Measurements from ENCODE around the gene CDKN1B.

Gene CDKN1B

DNA sequence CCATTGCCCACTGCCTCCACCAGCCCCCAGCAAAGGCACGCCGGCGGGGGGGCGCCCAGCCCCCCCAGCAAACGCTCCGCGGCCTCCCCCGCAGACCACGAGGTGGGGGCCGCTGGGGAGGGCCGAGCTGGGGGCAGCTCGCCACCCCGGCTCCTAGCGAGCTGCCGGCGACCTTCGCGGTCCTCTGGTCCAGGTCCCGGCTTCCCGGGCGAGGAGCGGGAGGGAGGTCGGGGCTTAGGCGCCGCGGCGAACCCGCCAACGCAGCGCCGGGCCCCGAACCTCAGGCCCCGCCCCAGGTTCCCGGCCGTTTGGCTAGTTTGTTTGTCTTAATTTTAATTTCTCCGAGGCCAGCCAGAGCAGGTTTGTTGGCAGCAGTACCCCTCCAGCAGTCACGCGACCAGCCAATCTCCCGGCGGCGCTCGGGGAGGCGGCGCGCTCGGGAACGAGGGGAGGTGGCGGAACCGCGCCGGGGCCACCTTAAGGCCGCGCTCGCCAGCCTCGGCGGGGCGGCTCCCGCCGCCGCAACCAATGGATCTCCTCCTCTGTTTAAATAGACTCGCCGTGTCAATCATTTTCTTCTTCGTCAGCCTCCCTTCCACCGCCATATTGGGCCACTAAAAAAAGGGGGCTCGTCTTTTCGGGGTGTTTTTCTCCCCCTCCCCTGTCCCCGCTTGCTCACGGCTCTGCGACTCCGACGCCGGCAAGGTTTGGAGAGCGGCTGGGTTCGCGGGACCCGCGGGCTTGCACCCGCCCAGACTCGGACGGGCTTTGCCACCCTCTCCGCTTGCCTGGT lies at the start of gene CDKN1B:
TSS of gene CDKN1B (plus strand) at position 576 of the 793 bp plus-strand sequence. CDS start 472 bp downstream, outside the sequence.
- H3K4me3 ChIP-seq (ENCODE audit: low read length, poor library complexity, severe bottlenecking): peak within 1 kb of the TSS; percentile 99
- H3K9me3 ChIP-seq (ENCODE audit: insufficient read depth, low read depth, low read length): no peaks in the 10 kb centered on the region
- H3K36me3 ChIP-seq (ENCODE audit: insufficient read depth, low read length): peaks cover 38% of the 10 kb centered on the region
- H3K4me1 ChIP-seq (ENCODE audit: insufficient read depth, low read length, poor library complexity, severe bottlenecking): peaks cover 35% of the 10 kb centered on the region
- H3K4me2 ChIP-seq (ENCODE audit: low read depth, low read length, poor library complexity, severe bottlenecking): peak within 1 kb of the TSS; percentile 95
- H3K27me3 ChIP-seq (ENCODE audit: insufficient read depth, low read length, poor library complexity, severe bottlenecking): peaks cover 21% of the 10 kb centered on the region
- TF ChIP-seq, protein P1, sequence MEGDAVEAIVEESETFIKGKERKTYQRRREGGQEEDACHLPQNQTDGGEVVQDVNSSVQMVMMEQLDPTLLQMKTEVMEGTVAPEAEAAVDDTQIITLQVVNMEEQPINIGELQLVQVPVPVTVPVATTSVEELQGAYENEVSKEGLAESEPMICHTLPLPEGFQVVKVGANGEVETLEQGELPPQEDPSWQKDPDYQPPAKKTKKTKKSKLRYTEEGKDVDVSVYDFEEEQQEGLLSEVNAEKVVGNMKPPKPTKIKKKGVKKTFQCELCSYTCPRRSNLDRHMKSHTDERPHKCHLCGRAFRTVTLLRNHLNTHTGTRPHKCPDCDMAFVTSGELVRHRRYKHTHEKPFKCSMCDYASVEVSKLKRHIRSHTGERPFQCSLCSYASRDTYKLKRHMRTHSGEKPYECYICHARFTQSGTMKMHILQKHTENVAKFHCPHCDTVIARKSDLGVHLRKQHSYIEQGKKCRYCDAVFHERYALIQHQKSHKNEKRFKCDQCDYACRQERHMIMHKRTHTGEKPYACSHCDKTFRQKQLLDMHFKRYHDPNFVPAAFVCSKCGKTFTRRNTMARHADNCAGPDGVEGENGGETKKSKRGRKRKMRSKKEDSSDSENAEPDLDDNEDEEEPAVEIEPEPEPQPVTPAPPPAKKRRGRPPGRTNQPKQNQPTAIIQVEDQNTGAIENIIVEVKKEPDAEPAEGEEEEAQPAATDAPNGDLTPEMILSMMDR (conservative IDR thresholded peaks at IDR 0.05; ENCODE audit: low read length): no peak
- TF ChIP-seq EZH2phosphoT487 (IDR thresholded peaks at IDR 0.05; ENCODE audit: borderline replicate concordance): no peak
- H3K9ac ChIP-seq (ENCODE audit: low read depth, low read length, poor library complexity, severe bottlenecking): peak within 1 kb of the TSS; percentile 100
- peaks cover 41% of the 10 kb centered on the region for H4K20me1 ChIP-seq (ENCODE audit: insufficient read depth, low read length, poor library complexity, severe bottlenecking)
- H3K79me2 ChIP-seq (ENCODE audit: insufficient read depth, low read length): peaks cover 78% of the 10 kb centered on the region
- no peak within 1 kb of the TSS for H2AFZ ChIP-seq (ENCODE audit: low read length)
- H3F3A ChIP-seq (ENCODE audit: low read depth): peaks cover 14% of the 10 kb centered on the region
- H3K9me2 ChIP-seq (replicated peaks; ENCODE audit: low read depth, low read length): no peaks in the 10 kb centered on the region

DNA sequence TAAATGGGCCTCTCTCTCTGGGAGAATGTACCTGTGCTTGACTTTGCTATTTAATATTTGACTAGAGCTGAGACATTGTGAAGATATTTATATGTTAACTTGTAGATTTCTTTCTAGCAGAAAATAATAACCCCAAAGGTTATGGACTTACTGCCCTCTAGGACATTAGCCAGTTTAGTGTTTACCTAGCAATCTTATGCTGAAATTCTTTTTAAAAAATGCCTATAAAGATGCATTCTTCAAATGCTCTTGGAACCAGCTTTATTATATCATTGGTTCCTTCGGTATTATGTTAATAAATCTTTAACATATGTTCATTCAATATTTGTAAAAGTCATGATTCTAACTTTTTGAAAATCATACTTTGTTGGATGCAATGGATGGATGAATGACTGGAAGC lies 49.2 kb upstream of the CDKN1B start:
- H3K9ac ChIP-seq (ENCODE audit: low read depth, low read length, poor library complexity, severe bottlenecking): no peak overlapping the region
- no peaks in the 10 kb centered on the region for H4K20me1 ChIP-seq (ENCODE audit: insufficient read depth, low read length, poor library complexity, severe bottlenecking)
- no peak overlapping the region for H3K4me2 ChIP-seq (ENCODE audit: low read depth, low read length, poor library complexity, severe bottlenecking)
- H3K4me1 ChIP-seq (ENCODE audit: insufficient read depth, low read length, poor library complexity, severe bottlenecking): no peaks in the 10 kb centered on the region
- no peaks in the 10 kb centered on the region for H3K36me3 ChIP-seq (ENCODE audit: insufficient read depth, low read length)
- no peaks in the 10 kb centered on the region for H3K9me3 ChIP-seq (ENCODE audit: insufficient read depth, low read depth, low read length)
- no peak overlapping the region for H2AFZ ChIP-seq (ENCODE audit: low read length)
- TF ChIP-seq, protein P1 (conservative IDR thresholded peaks at IDR 0.05; ENCODE audit: low read length): no peak
- TF ChIP-seq EZH2phosphoT487 (IDR thresholded peaks at IDR 0.05; ENCODE audit: borderline replicate concordance): no peak
- no peaks in the 10 kb centered on the region for H3K9me2 ChIP-seq (replicated peaks; ENCODE audit: low read depth, low read length)
- no peaks in the 10 kb centered on the region for H3F3A ChIP-seq (ENCODE audit: low read depth)
- H3K27me3 ChIP-seq (ENCODE audit: insufficient read depth, low read length, poor library complexity, severe bottlenecking): no peaks in the 10 kb centered on the region
- H3K4me3 ChIP-seq (ENCODE audit: low read length, poor library complexity, severe bottlenecking): no peak overlapping the region
- H3K79me2 ChIP-seq (ENCODE audit: insufficient read depth, low read length): no peaks in the 10 kb centered on the region

DNA sequence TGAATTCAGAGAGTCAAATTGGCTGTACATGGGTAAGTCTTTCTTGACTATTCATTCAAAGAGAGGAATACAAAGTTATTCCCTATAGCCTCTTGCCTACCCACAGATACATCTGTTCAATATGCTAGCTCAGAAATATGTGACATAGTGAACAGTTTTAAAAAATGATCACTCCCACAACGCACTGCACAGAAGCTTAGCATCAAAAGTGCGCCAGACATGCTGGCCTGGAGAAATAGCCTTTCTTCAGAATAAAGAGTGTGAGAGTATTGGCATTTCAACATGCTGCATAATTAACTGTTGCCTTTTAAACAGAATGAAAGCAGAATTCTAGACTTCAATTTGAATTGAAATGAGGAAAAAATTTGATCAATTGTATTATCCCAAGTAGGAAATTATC lies 48.1 kb upstream of the CDKN1B start:
- TF ChIP-seq, protein P1 (conservative IDR thresholded peaks at IDR 0.05; ENCODE audit: low read length): no peak
- TF ChIP-seq EZH2phosphoT487 (IDR thresholded peaks at IDR 0.05; ENCODE audit: borderline replicate concordance): no peak
- Histone ChIP-seq H4K20me1 (ENCODE audit: insufficient read depth, low read length, poor library complexity, severe bottlenecking) (no peaks in the 10 kb centered on the region), H3K9me2 (replicated peaks; ENCODE audit: low read depth, low read length) (no peaks in the 10 kb centered on the region), H3K4me3 (ENCODE audit: low read length, poor library complexity, severe bottlenecking) (no peak overlapping the region), H3K9ac (ENCODE audit: low read depth, low read length, poor library complexity, severe bottlenecking) (no peak overlapping the region), H2AFZ (ENCODE audit: low read length) (no peak overlapping the region), H3K4me2 (ENCODE audit: low read depth, low read length, poor library complexity, severe bottlenecking) (no peak overlapping the region), H3K27me3 (ENCODE audit: insufficient read depth, low read length, poor library complexity, severe bottlenecking) (no peaks in the 10 kb centered on the region), H3K79me2 (ENCODE audit: insufficient read depth, low read length) (no peaks in the 10 kb centered on the region), H3K36me3 (ENCODE audit: insufficient read depth, low read length) (no peaks in the 10 kb centered on the region), H3F3A (ENCODE audit: low read depth) (no peaks in the 10 kb centered on the region), H3K9me3 (ENCODE audit: insufficient read depth, low read depth, low read length) (no peaks in the 10 kb centered on the region), H3K4me1 (ENCODE audit: insufficient read depth, low read length, poor library complexity, severe bottlenecking) (no peaks in the 10 kb centered on the region)
